PC-3 (cell line): Measurements from ENCODE around the gene FAM83D. TPM values are rescaled to one million over a fixed set of nuclear protein-coding genes. Genes with fewer than 3 reads are reported as not detected.

Experiments
- ATAC-seq: fragments of 200-7000 bp; cut with Tn5 transposase; 2 replicates; pipeline ENCODE4 v1.9.1; 2020; ENCODE audit warnings: mild to moderate bottlenecking, moderate library complexity
- BruUV-seq: library from RNA; stranded (reverse); fragments of 400-500 nt; replicated peaks from 2 replicates; lab custom pipeline; 2021; lab: Mats Ljungman, UMichigan
- CTCF ChIA-PET: fragments of 300-600 bp; sonication (Branson Sonifier 250); formaldehyde crosslinking; loops from one replicate; lab custom pipeline; 2022; ENCODE audit warnings: antibody characterized with exemption; lab: Charles Lee
- POLR2A ChIA-PET: fragments of 300-600 bp; sonication (Branson Sonifier 250); formaldehyde crosslinking; loops from one replicate; lab custom pipeline; 2022; ENCODE audit warnings: antibody characterized with exemption; ENCODE audit not compliant: unreplicated experiment; lab: Charles Lee
- DNase-seq: peaks from one replicate; pipeline ENCODE4 v3.0.0-alpha.2; 2015
- H2AFZ ChIP-seq: fragments of 300-600 bp; sonication (generic); 2 replicates; pipeline ENCODE4 v1.6.0; 2016; ENCODE audit warnings: antibody characterized with exemption, low read length
- H3F3A ChIP-seq: fragments of 300-600 bp; sonication (generic); one replicate; pipeline ENCODE4 v1.6.0; 2017; ENCODE audit warnings: antibody characterized with exemption, low read length, control low read depth, mild to moderate bottlenecking; ENCODE audit not compliant: unreplicated experiment
- H3K27ac ChIP-seq: fragments of 300-600 bp; sonication (generic); 2 replicates; pipeline ENCODE4 v1.5.1; 2016; ENCODE audit warnings: mild to moderate bottlenecking, low read length
- H3K27me3 ChIP-seq: fragments of 300-600 bp; sonication (generic); 2 replicates; pipeline ENCODE4 v1.6.1; 2016; ENCODE audit warnings: low read length, mixed read lengths
- H3K36me3 ChIP-seq: fragments of 300-600 bp; sonication (generic); 2 replicates; pipeline ENCODE4 v1.6.1; 2016; ENCODE audit warnings: low read depth, mixed run types, low read length, mixed read lengths
- H3K4me1 ChIP-seq: fragments of 300-600 bp; sonication (generic); 2 replicates; pipeline ENCODE4 v1.5.1; 2016; ENCODE audit warnings: low read length; ENCODE audit not compliant: insufficient read depth
- H3K4me2 ChIP-seq: fragments of 300-600 bp; sonication (generic); 2 replicates; pipeline ENCODE4 v1.6.0; 2016; ENCODE audit warnings: low read length
- H3K4me3 ChIP-seq: fragments of 300-600 bp; sonication (generic); 2 replicates; pipeline ENCODE4 v1.5.1; 2016; ENCODE audit warnings: mild to moderate bottlenecking, low read length, mixed read lengths
- H3K79me2 ChIP-seq: fragments of 300-600 bp; sonication (generic); 2 replicates; pipeline ENCODE4 v1.6.1; 2017; ENCODE audit warnings: low read length, mixed read lengths
- H3K9ac ChIP-seq: fragments of 300-600 bp; sonication (generic); 2 replicates; pipeline ENCODE4 v1.6.0; 2016; ENCODE audit warnings: mild to moderate bottlenecking, low read length
- H3K9me2 ChIP-seq: fragments of 300-600 bp; sonication (generic); replicated peaks from 2 replicates; pipeline ENCODE4 v1.6.1; 2016; ENCODE audit warnings: mixed run types, low read length, mixed read lengths
- H3K9me3 ChIP-seq: fragments of 300-600 bp; sonication (generic); 2 replicates; pipeline ENCODE4 v1.6.1; 2016; ENCODE audit warnings: low read length, mixed read lengths
- H4K20me1 ChIP-seq: fragments of 300-600 bp; sonication (generic); 2 replicates; pipeline ENCODE4 v1.6.1; 2016; ENCODE audit warnings: low read length, mixed read lengths
- CTCF ChIP-seq: fragments of 300-600 bp; sonication (generic); conservative IDR thresholded peaks from 2 replicates; pipeline ENCODE4 v1.5.1; 2017; ENCODE audit warnings: antibody characterized with exemption, low read depth, mild to moderate bottlenecking, low read length
- EZH2 ChIP-seq: fragments of 300-600 bp; sonication (generic); IDR thresholded peaks from one replicate; pipeline ENCODE4 v1.6.1; 2017; ENCODE audit warnings: antibody characterized with exemption, mild to moderate bottlenecking, low read length; ENCODE audit not compliant: unreplicated experiment
- EZH2phosphoT487 ChIP-seq: fragments of 300-600 bp; sonication (generic); IDR thresholded peaks from 2 replicates; pipeline ENCODE4 v1.6.1; 2018; ENCODE audit warnings: mild to moderate bottlenecking, antibody characterized with exemption, low read length, borderline replicate concordance
- intact Hi-C: fragments of 100-400 bp; cut with micrococcal nuclease; formaldehyde crosslinking; loops from 2 replicates; pipeline ENCODE4 v1.9.0; 2023
- total RNA-seq: library from RNA; depleted of rRNA; stranded (reverse); fragments of >200 nt; gene quantifications from 2 replicates; pipeline ENCODE4 v1.2.3, GENCODE V29; 2014

FAM83D gene
- total RNA-seq, 1 experiment from 2014 or later = 69.6 TPM

- CTCF ChIA-PET = no interaction called here
- H3K79me2 ChIP-seq = peaks cover 68% of the 10 kb centered on the region
These were observed 18.8 kb downstream of the FAM83D start for GRCh38 chr20:38945012-38945411.

GRCh38 chr20:38946836-38947235 lies 20.6 kb downstream of the FAM83D start:
- Histone ChIP-seq H3K79me2 (peaks cover 49% of the 10 kb centered on the region), H4K20me1 (peaks cover 16% of the 10 kb centered on the region), H3K9me2 (no peaks in the 10 kb centered on the region), H3K9ac (no peak overlapping the region), H3K27me3 (no peaks in the 10 kb centered on the region), H3F3A (no peaks in the 10 kb centered on the region), H3K36me3 (peaks cover 75% of the 10 kb centered on the region), H3K4me3 (no peak overlapping the region), H3K4me2 (no peak overlapping the region), H3K4me1 (no peaks in the 10 kb centered on the region), H3K27ac (no peak overlapping the region), H2AFZ (no peak overlapping the region), H3K9me3 (no peaks in the 10 kb centered on the region)
- POLR2A ChIA-PET = no interaction called here
- BruUV-seq = no TSS peak
- intact Hi-C loops = no loop called here
- ATAC-seq (no peak), DNase-seq (no peak)
- TF ChIP-seq EZH2 = no peak
- no peak for TF ChIP-seq EZH2phosphoT487
- no peak for TF ChIP-seq CTCF
- CTCF ChIA-PET = no interaction called here

More at GRCh38 chr20:38945012-38945411, 18.8 kb downstream of the FAM83D start:
- no peak for TF ChIP-seq CTCF
- no peak for TF ChIP-seq EZH2phosphoT487
- TF ChIP-seq EZH2 = no peak
- Histone ChIP-seq H3K9ac (no peak overlapping the region), H4K20me1 (peaks cover 34% of the 10 kb centered on the region), H3F3A (no peaks in the 10 kb centered on the region), H3K9me3 (no peaks in the 10 kb centered on the region), H3K4me1 (no peaks in the 10 kb centered on the region), H2AFZ (no peak overlapping the region), H3K27me3 (no peaks in the 10 kb centered on the region), H3K9me2 (no peaks in the 10 kb centered on the region), H3K27ac (no peak overlapping the region), H3K4me3 (no peak overlapping the region), H3K4me2 (no peak overlapping the region), H3K36me3 (peaks cover 70% of the 10 kb centered on the region)
- DNase-seq = no peak
- BruUV-seq = no TSS peak
- ATAC-seq = no peak
- intact Hi-C loops = no loop called here
- POLR2A ChIA-PET = no interaction called here

- no peaks in the 10 kb centered on the region for H3F3A ChIP-seq
- H3K27ac ChIP-seq = no peak overlapping the region
- H3K9me3 ChIP-seq = no peaks in the 10 kb centered on the region
- BruUV-seq = no TSS peak
- no peak overlapping the region for H2AFZ ChIP-seq
- intact Hi-C loops = no loop called here
- DNase-seq (no peak), ATAC-seq (no peak)
- ChIA-PET CTCF (no interaction called here), POLR2A (no interaction called here)
- TF ChIP-seq EZH2 (no peak), EZH2phosphoT487 (no peak), CTCF (no peak)
- no peaks in the 10 kb centered on the region for H3K4me1 ChIP-seq
- no peak overlapping the region for H3K4me3 ChIP-seq
- peaks cover 75% of the 10 kb centered on the region for H3K36me3 ChIP-seq
- no peaks in the 10 kb centered on the region for H3K9me2 ChIP-seq
- no peaks in the 10 kb centered on the region for H3K27me3 ChIP-seq
- no peak overlapping the region for H3K9ac ChIP-seq
- peaks cover 11% of the 10 kb centered on the region for H4K20me1 ChIP-seq
- no peak overlapping the region for H3K4me2 ChIP-seq
- peaks cover 38% of the 10 kb centered on the region for H3K79me2 ChIP-seq
These were observed 21.7 kb downstream of the FAM83D start for GRCh38 chr20:38947931-38948362.
